ENCODE results near the gene MED20.
A peak's percentile ranks its signal among the peaks of the same experiment; 100 is the strongest.

Gene MED20

DNA sequence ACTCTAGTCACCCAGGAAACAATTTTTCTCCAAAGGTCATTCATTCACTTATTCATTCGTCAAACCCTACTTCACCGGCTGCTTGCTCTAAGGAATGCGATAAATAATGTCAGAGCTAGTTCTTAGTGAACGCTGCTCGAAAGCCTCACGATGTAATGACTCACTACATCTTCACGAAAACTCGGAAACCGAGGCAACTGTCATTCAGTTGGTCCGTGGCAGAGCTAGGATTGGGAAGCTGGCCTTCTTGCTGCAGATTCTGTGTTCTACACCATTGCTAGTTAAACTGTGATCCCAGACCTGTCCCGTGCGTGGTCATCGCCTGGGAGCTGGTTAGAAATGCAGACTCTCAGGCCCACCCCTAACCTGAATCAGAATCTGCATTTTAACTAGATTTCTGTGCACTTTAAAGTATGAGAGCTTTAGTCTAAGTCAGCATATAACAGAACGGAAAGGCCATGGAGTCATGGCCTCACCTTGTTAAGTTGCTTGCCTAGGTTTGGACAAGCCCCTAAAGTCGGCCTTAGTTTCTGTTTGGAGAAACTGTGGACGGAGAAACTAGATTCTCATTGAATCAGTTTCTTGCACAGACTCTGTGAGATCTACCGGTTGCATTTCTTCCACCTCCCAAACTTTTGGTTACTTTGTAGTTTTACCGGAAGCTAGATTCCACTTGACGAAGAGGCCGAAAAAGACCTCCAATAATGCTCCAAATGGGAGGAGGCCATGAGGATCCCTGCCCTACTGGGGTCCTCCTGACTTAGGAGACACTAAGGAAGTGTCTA is 21.3 kb upstream of the MED20 start:
- peak; percentile 26 for DNase-seq
- in situ Hi-C loops (cut with HindIII; ENCODE audit: low pct_ligation_motif_present, low pct_unique_long_range_greater_than_20kb, low sequenced_read_pairs), result no loop called here

- peak; percentile 93 for DNase-seq
- in situ Hi-C loops (cut with HindIII; ENCODE audit: low pct_ligation_motif_present, low pct_unique_long_range_greater_than_20kb, low sequenced_read_pairs), result no loop called here
Measured at GRCh38 chr6:41941280-41942066, 20.5 kb upstream of the MED20 start, which contains the start of gene CCND3. Gene CCND3 (minus strand): TSS chr6:41941808. CDS start chr6:41941649, 159 bp downstream.

- DNase-seq, result peak; percentile 39
- in situ Hi-C loops (cut with HindIII; ENCODE audit: low pct_ligation_motif_present, low pct_unique_long_range_greater_than_20kb, low sequenced_read_pairs), result no loop called here
Measured at GRCh38 chr6:41940759-41941279, 19.9 kb upstream of the MED20 start.

GRCh38 chr6:41939848-41940758 is 19.2 kb upstream of the MED20 start:
- in situ Hi-C loops (cut with HindIII; ENCODE audit: low pct_ligation_motif_present, low pct_unique_long_range_greater_than_20kb, low sequenced_read_pairs), result no loop called here

DNA sequence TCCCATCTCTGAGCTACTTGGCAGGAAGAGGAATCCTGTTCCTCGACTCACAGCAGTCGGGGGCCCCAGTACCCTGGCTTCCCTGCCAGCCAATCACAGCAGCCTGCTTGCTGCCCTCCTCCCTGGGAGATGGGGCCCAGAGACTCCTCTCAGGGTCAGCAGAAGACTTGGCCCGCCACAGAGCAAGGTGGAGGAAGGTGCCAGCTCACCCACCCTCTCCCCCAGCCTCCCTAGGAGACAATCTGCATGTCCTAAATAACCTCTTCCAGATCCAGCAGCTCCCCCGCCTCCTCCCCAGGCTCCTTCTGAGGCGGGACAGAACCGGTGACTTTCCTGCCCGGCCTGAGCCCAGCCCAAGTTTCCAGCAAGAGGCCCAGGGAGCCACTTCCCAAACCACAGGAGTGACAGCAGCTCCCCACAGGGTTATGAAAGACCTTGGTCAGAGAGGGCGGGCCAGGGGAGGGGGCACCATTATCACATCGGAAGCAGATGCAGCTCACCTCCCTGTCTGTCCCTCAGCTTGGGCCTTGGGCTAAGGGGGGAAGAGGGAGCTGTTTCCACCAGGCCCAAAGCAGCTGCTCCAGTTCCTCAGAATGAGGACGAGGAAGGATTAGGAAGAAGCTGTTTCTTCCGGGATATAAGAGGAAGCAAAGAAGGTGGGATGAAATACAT is 18.4 kb upstream of the MED20 start:
- DNase-seq, result no peak
- in situ Hi-C loops (cut with HindIII; ENCODE audit: low pct_ligation_motif_present, low pct_unique_long_range_greater_than_20kb, low sequenced_read_pairs), result no loop called here

More at GRCh38 chr6:41939848-41940758, 19.2 kb upstream of the MED20 start:
- no peak for DNase-seq

DNA sequence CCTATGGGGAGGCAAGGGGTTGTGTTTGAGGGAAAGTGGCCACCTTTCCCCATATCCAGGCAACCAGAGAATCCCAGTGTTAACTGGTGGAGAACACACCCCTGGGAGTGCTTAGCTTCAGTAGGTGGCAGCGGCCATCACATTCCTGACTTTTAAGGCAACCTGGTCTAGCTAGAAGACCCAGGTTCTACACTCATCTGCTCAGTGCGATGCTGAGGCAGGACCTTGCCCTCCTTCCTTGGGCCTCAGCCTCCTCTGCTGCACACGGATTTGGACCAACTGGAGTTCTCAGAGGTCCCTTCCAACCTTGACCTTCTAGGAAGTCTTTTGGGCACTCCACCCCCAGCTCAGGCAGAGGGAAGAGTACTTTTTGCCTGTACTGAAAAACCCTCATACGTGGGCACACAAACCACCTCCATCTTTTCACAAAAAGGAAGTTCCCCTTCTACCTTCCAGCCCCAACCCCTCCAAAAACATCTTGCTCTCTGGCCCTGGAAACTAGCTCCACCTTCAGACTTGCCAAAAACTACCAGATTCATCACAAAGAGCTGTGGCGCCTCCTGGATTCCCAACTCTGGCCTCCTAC is 17.7 kb upstream of the MED20 start:
- no peak for DNase-seq
- in situ Hi-C loops (cut with HindIII; ENCODE audit: low pct_ligation_motif_present, low pct_unique_long_range_greater_than_20kb, low sequenced_read_pairs), result no loop called here

DNA sequence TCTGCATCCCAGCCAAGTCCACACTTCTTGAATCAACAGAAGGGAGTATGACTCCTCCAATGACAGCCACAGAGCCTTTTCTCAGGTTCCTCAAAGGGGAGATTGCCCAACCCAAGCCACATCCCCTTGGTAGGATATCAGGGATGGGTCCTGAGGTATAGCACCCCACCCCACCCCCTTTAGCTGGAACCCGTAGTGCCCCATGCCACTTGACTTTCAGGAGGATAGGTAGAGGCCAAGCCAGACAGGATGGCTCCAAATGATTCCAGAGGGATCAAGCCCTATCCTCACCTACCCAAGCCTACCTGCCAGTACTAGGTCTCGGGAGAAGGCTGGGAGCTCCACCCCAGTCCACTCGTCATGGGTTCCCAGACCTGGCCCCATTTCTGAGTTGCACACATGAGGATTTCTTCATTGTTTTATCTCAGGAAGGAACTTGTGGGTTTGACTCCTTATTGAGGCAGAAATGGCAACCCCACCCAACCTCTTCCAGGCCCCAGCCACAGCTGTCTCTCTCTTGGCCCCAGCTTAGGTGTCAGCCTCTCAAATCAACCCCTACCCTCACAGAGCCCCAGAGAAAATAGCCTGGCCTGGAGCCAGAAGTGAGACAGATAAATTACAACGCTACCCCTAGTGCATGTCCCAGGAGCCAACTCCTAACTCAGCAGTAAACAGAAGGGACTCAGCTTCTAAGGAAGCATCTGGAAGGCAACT is 17.1 kb upstream of the MED20 start:
- in situ Hi-C loops (cut with HindIII; ENCODE audit: low pct_ligation_motif_present, low pct_unique_long_range_greater_than_20kb, low sequenced_read_pairs), result no loop called here
- no peak for DNase-seq

- no peak for DNase-seq
- in situ Hi-C loops (cut with HindIII; ENCODE audit: low pct_ligation_motif_present, low pct_unique_long_range_greater_than_20kb, low sequenced_read_pairs), result no loop called here
Measured at GRCh38 chr6:41937472-41937860, 16.5 kb upstream of the MED20 start.

- DNase-seq, result peak; percentile 88
- in situ Hi-C loops (cut with HindIII; ENCODE audit: low pct_ligation_motif_present, low pct_unique_long_range_greater_than_20kb, low sequenced_read_pairs), result no loop called here
Measured at GRCh38 chr6:41936073-41936837, 15.3 kb upstream of the MED20 start.

DNA sequence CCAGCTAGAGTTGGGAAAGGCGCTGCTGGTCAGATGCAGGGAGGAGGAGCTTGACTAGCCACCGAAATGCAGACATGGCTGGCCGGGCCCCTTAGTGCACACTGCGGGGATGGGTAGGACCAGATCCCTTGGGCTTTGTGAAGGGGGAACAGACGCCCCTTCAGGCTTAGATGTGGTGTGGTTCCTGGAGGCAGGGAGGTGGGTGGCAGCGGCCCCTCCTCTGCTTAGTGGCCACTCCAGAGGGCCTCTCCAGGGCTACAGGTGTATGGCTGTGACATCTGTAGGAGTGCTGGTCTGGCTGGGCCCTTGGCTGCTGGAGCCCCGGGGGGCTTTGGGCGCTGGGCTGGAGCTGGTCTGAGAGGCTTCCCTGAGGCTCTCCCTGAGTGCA is 14.7 kb upstream of the MED20 start:
- in situ Hi-C loops (cut with HindIII; ENCODE audit: low pct_ligation_motif_present, low pct_unique_long_range_greater_than_20kb, low sequenced_read_pairs), result no loop called here

DNA sequence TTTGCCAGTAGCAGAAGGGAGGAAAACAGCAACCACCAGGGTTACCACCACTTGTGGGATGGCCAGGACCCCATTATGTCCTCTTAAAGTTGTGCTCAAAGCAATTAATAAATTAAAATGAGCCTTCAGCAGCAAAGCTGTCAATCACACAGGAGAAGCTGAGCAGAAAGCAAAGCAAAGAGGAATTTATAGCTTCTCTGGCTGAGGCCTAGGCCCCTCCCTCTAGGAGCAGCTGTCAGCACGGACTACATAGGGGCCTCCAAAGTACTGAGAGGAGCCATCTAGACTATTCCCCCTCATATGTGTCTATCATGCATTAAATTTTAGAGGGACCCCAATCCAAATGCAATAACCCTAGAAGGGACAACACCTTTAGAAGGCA is 14.2 kb upstream of the MED20 start:
- in situ Hi-C loops (cut with HindIII; ENCODE audit: low pct_ligation_motif_present, low pct_unique_long_range_greater_than_20kb, low sequenced_read_pairs), result no loop called here
- no peak for DNase-seq

More for the DNA sequence above, 14.7 kb upstream of the MED20 start:
- DNase-seq, result no peak

- in situ Hi-C loops (cut with HindIII; ENCODE audit: low pct_ligation_motif_present, low pct_unique_long_range_greater_than_20kb, low sequenced_read_pairs), result no loop called here
- DNase-seq, result no peak
Measured at GRCh38 chr6:41934278-41935192, 13.6 kb upstream of the MED20 start.

DNA sequence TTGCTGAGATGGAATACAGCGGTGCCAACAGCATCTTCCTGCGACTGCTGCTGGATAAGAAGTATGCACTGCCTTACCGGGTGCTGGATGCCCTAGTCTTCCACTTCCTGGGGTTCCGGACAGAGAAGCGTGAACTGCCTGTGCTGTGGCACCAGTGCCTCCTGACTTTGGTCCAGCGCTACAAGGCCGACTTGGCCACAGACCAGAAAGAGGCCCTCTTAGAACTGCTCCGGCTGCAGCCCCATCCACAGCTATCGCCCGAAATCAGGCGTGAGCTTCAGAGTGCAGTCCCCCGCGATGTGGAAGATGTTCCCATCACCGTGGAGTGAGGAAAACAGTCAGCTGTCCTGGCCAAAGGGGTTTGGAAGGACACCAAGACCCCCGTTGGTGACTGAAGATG is 11.4 kb upstream of the MED20 start:
- in situ Hi-C loops (cut with HindIII; ENCODE audit: low pct_ligation_motif_present, low pct_unique_long_range_greater_than_20kb, low sequenced_read_pairs), result no loop called here
- no peak for DNase-seq

- DNase-seq, result no peak
- in situ Hi-C loops (cut with HindIII; ENCODE audit: low pct_ligation_motif_present, low pct_unique_long_range_greater_than_20kb, low sequenced_read_pairs), result no loop called here
Measured at GRCh38 chr6:41931792-41932191, 10.9 kb upstream of the MED20 start.

GRCh38 chr6:41929924-41930323 is 9.0 kb upstream of the MED20 start:
- DNase-seq, result no peak
- in situ Hi-C loops (cut with HindIII; ENCODE audit: low pct_ligation_motif_present, low pct_unique_long_range_greater_than_20kb, low sequenced_read_pairs), result no loop called here

DNA sequence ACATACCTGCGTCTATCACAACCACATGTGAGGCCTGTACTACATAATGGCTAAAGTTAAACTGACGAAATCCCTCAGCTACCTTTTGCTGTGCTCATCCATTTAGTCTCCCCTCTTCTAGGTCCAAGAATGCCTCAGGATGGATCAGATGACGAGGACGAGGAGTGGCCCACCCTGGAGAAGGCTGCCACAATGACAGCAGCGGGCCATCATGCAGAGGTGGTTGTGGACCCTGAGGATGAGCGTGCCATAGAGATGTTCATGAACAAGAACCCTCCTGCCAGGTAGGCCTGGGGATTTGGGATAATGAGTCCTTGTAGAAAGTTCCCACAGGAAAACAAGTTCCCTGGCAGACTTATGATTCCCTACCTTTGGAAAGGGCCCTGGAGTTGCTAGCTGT is 6.3 kb upstream of the MED20 start:
- no peak for DNase-seq
- in situ Hi-C loops (cut with HindIII; ENCODE audit: low pct_ligation_motif_present, low pct_unique_long_range_greater_than_20kb, low sequenced_read_pairs), result no loop called here
